Upper lobe of left lung (tissue), 4 donors: ENCODE data around the gene DMRT2.

ENCODE experiments used
- CTCF ChIP-seq, 6 experiments: fragments of 450-650 bp in 4 of 6; fragments of 200-600 bp in 2 of 6; sonication (generic) in 2 of 6; IDR thresholded peaks; one replicate each; pipeline ENCODE4 v1.5.1; 2016 to 2019; ENCODE audit warnings: antibody characterized with exemption in 6 of 6
- POLR2A ChIP-seq, 4 donors: fragments of 450-650 bp; IDR thresholded peaks; one replicate each; pipeline ENCODE4 v1.5.1; 2016 to 2017; ENCODE audit warnings: antibody characterized with exemption in 4 of 4, mild to moderate bottlenecking in 2 of 4

GRCh38 chr9:1007312-1007711 lies 42.8 kb upstream of the DMRT2 start:
- TF ChIP-seq POLR2A (IDR thresholded peaks at IDR 0.05), result no peak
- no peak for TF ChIP-seq CTCF (IDR thresholded peaks at IDR 0.05)
